PC-9 (cell line): ENCODE measurements around the gene BTBD18.

Source experiments
- CTCF ChIP-seq: fragments of 200-600 bp; sonication (generic); conservative IDR thresholded peaks from 2 replicates; pipeline ENCODE4 v1.6.1; 2017; ENCODE audit warnings: mixed run types, antibody characterized with exemption, mild to moderate bottlenecking, moderate library complexity
- EZH2 ChIP-seq: fragments of 200-600 bp; sonication (generic); IDR thresholded peaks from 2 replicates; pipeline ENCODE4 v1.8.0; 2017; ENCODE audit warnings: antibody characterized with exemption, low read depth

- TF ChIP-seq CTCF: no peak
- no peak for TF ChIP-seq EZH2
Observed at GRCh38 chr11:57704932-57705331, 46.7 kb downstream of the BTBD18 start.
